Measurements from ENCODE around the gene ELOVL1.

The ELOVL1 gene

GRCh38 chr1:43352881-43353280, 14.9 kb downstream of the ELOVL1 start:
- DNase-seq, result no peak

GRCh38 chr1:43352351-43352705, 15.5 kb downstream of the ELOVL1 start:
- no peak for DNase-seq

GRCh38 chr1:43351421-43352350, 16.1 kb downstream of the ELOVL1 start:
- no peak for DNase-seq

GRCh38 chr1:43350976-43351375, 16.8 kb downstream of the ELOVL1 start:
- DNase-seq, result no peak

- peak in 1 of 2 experiments; percentile 10 for DNase-seq
Observed at GRCh38 chr1:43349594-43350306, 18.1 kb downstream of the ELOVL1 start.

GRCh38 chr1:43348809-43349593, 18.8 kb downstream of the ELOVL1 start:
- peak; percentile 86 to 90 for DNase-seq

GRCh38 chr1:43348343-43348808, 19.4 kb downstream of the ELOVL1 start:
- peak; percentile 43 to 47 for DNase-seq

- DNase-seq, result no peak
Observed at GRCh38 chr1:43346636-43347035, 21.2 kb downstream of the ELOVL1 start.

GRCh38 chr1:43345120-43345519, 22.7 kb downstream of the ELOVL1 start:
- DNase-seq, result no peak

- no peak for DNase-seq
Observed at GRCh38 chr1:43344267-43344850, 23.5 kb downstream of the ELOVL1 start.

- DNase-seq, result no peak
Observed at GRCh38 chr1:43340559-43340958, 27.3 kb downstream of the ELOVL1 start.

- no peak for DNase-seq
Observed at GRCh38 chr1:43339584-43340232, 28.1 kb downstream of the ELOVL1 start.

- no peak for DNase-seq
Observed at GRCh38 chr1:43338001-43338400, 29.8 kb downstream of the ELOVL1 start.

GRCh38 chr1:43337588-43337987, 30.2 kb downstream of the ELOVL1 start, which contains the start of gene MPL:
Gene MPL, plus strand, starts transcription at chr1:43337818. Its CDS starts 31 bp downstream, at chr1:43337849.
- no peak for DNase-seq

- no peak for DNase-seq
Observed at GRCh38 chr1:43334453-43335205, 33.2 kb downstream of the ELOVL1 start.

GRCh38 chr1:43331688-43332087, 36.1 kb downstream of the ELOVL1 start:
- no peak for DNase-seq

GRCh38 chr1:43329995-43330751, 37.6 kb downstream of the ELOVL1 start:
- no peak for DNase-seq

- no peak for DNase-seq
Observed at GRCh38 chr1:43327549-43328292, 40.1 kb downstream of the ELOVL1 start.

- DNase-seq, result no peak
Observed at GRCh38 chr1:43325381-43325780, 42.4 kb downstream of the ELOVL1 start.

- DNase-seq, result no peak
Observed at GRCh38 chr1:43324810-43325209, 43.0 kb downstream of the ELOVL1 start.
